ENCODE data around the gene SNAP29.

DNA sequence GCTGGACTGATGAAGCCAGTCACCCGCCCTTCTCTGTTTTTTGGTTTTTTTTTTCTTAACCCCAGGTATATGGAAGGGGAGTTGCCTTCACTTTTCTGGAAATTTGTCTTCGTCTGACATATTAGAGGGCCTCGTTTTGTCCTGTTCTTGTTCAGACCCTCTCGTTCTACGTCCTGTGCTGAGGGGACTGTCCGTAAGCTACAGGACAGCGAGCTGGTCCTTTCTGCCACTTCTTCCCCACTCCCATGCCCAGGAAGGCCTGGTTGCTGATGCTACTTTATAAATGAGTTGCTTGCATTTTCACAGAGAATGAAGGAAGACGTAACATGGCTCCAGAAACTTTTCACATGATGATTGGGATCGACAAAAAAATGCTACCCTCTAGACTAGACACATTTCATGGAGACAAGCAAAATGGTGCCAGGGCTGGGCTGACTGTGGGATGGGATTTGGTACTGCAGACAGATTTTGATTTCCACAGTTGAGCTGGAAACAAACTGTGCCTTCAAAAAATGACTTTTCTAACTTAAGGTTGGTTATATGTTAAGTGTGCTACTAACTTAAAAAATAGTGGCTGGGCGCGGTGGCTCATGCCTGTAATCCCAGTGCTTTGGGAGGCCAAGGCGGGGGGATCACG, 31.2 kb downstream of the SNAP29 start:
- TF ChIP-seq, protein P1, sequence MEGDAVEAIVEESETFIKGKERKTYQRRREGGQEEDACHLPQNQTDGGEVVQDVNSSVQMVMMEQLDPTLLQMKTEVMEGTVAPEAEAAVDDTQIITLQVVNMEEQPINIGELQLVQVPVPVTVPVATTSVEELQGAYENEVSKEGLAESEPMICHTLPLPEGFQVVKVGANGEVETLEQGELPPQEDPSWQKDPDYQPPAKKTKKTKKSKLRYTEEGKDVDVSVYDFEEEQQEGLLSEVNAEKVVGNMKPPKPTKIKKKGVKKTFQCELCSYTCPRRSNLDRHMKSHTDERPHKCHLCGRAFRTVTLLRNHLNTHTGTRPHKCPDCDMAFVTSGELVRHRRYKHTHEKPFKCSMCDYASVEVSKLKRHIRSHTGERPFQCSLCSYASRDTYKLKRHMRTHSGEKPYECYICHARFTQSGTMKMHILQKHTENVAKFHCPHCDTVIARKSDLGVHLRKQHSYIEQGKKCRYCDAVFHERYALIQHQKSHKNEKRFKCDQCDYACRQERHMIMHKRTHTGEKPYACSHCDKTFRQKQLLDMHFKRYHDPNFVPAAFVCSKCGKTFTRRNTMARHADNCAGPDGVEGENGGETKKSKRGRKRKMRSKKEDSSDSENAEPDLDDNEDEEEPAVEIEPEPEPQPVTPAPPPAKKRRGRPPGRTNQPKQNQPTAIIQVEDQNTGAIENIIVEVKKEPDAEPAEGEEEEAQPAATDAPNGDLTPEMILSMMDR (IDR thresholded peaks at IDR 0.05; ENCODE audit: low read length): no peak
- no peak for TF ChIP-seq EZH2 (optimal IDR thresholded peaks at IDR 0.05; ENCODE audit: low read depth, low read length)

All from MM.1S (cell line).